Raji (cell line): ENCODE data around the gene BNC2.

Experiments
- POLR2A ChIP-seq: IDR thresholded peaks from 2 replicates; pipeline ENCODE4 v1.6.1; 2011; ENCODE audit warnings: low read depth, low read length, control low read depth; ENCODE audit not compliant: insufficient read depth

BNC2 gene

DNA sequence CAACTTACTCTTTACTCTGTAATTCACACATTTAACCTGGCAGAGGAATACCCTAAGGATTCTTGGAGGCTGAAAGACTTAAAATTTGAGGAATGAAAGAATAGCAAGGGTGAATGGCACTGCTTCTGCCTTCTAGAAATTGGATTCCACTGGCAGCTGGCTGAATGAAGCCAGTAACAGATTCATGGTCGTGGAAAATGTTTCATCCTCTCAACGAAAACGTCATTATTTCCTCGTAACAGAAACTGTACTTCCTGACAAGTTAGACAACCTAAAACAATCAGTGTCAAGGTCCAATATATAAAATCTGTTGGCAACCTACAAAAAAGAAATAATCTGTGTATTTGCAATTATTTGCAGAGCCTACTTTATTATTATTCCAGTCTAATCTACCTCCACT is 39.7 kb downstream of the BNC2 start:
- TF ChIP-seq POLR2A, result no peak

GRCh38 chr9:16828340-16829281 is 41.9 kb downstream of the BNC2 start:
- no peak for TF ChIP-seq POLR2A

DNA sequence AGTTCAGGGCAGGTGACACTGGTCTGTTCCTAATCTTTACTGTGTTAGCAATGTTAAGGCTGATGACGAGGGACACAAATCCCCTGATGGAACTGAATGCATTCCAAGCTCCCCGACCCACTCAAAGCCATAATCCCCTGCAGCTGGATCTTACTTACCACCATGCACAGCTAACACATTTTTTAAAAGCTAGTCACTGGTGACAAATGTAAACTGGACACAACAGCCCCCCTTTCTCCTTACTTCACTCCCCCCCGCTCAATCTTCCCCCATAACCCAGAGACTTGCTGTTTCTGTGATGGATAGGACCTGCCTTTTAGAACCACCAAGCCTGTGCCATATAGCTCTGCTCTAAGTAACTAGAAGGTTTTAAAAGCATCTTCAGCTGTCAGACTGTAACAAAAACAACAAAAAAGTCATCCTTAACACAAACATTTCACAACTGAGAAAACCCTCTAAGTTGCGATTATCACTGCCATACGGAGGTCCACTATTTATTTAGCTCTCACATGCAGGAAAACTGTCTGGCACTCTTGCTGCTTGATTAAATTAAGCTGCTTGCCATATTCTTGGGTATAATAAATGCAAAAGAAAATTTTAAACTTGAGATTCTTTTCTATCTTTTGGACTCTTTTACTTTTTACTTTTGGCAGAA is 44.4 kb downstream of the BNC2 start:
- no peak for TF ChIP-seq POLR2A

GRCh38 chr9:16825331-16825725 is 45.1 kb downstream of the BNC2 start:
- no peak for TF ChIP-seq POLR2A

GRCh38 chr9:16824545-16825330 is 45.7 kb downstream of the BNC2 start:
- no peak for TF ChIP-seq POLR2A

GRCh38 chr9:16823906-16824305 is 46.6 kb downstream of the BNC2 start:
- no peak for TF ChIP-seq POLR2A

- no peak for TF ChIP-seq POLR2A
Measured at GRCh38 chr9:16821344-16821743, 49.1 kb downstream of the BNC2 start.

DNA sequence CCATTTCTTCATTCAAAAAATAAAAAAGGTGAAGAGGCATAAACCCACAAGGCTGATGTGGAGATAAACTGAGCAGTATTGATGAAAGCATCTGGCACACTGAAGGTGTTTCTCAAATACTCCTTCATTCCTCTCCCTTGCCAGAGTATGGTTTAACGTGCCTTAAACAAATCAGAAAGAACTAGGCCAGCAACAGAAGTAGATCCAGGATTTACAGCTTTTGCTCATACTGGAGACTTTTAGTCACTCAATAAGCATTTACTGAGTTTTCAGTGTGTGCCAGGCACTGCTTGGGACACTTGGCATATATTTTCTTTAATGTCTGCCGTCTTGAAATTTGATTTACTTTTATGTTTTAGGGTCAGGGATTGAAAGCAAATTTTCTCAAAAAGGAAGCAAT is 53.0 kb downstream of the BNC2 start:
- TF ChIP-seq POLR2A, result no peak

GRCh38 chr9:16817002-16817401 is 53.5 kb downstream of the BNC2 start:
- no peak for TF ChIP-seq POLR2A

GRCh38 chr9:16816011-16816410 is 54.5 kb downstream of the BNC2 start:
- no peak for TF ChIP-seq POLR2A

DNA sequence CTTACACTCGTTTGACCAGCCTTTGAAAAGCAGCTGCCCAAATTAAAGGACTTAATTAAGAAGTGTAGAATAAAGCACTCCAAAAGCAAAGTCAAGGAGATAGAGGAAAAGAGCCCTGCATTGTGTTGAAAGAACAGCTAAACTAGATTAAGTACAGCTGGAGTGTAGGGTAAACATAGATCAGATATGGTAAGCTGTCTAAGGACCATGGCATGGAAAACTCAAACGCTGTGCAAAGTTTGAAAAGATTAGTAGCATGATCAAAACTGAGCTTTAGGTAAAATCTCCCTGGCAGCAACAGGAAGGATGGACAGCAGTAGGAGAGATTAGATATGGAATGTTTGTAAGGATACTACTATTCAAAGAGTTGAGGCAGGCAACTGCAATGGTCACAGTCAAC is 55.4 kb downstream of the BNC2 start:
- no peak for TF ChIP-seq POLR2A

GRCh38 chr9:16813838-16814237 is 56.6 kb downstream of the BNC2 start:
- no peak for TF ChIP-seq POLR2A

DNA sequence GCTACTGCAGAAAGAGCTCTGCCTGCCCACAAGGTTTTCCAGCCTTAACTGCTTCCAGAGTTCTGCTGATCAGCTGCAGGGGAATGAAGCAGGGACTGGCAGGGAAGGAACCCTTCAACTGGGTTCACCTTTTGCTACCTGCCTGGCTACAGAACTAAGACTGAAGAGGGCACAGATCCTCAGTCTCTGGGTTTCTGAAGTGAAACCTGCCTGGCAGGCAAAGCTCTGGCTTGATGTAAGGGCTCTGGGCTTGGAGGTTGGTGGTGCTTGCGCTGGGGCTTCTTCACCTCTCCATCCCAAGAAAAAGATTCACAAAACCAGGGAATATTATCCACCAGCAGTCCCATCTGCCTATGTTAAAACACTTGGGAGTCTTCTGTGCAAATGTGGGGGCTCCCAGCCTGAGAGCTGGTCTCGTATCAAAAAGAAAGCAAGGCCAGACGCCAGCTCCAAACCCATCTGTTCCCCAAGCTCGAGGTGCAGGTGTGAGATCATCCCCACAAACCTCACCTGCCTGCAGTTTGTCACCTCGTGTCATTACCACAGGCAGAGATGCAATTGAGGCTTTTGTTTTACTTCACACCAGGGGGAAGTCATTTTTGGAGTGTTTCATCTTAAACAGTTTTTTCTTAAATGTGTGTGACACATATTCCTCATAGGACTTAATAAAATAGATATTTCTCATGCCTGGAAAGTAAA is 58.3 kb downstream of the BNC2 start:
- no peak for TF ChIP-seq POLR2A

GRCh38 chr9:16809912-16810610 is 60.4 kb downstream of the BNC2 start:
- no peak for TF ChIP-seq POLR2A
